IMR-90 (cell line): ENCODE results near the gene TRIM71.

Experiments used
- BHLHE40 ChIP-seq: fragments of 150-350 bp; IDR thresholded peaks from 2 replicates; pipeline ENCODE4 v1.6.1; 2016; ENCODE audit warnings: mild to moderate bottlenecking, low read depth, low read length
- CEBPB ChIP-seq: IDR thresholded peaks from 2 replicates; pipeline ENCODE4 v1.6.1; 2012; ENCODE audit warnings: low read depth, low read length, improper control_type of control experiment
- CHD1 ChIP-seq: IDR thresholded peaks from 2 replicates; pipeline ENCODE4 v1.6.1; 2012; ENCODE audit warnings: low read depth, low read length, improper control_type of control experiment
- MAFK ChIP-seq: IDR thresholded peaks from 2 replicates; pipeline ENCODE4 v1.6.1; 2012; ENCODE audit warnings: low read depth, low read length, improper control_type of control experiment
- POLR2A ChIP-seq: IDR thresholded peaks from 2 replicates; pipeline ENCODE4 v1.6.1; 2012; ENCODE audit warnings: mild to moderate bottlenecking, low read depth, low read length
- USF2 ChIP-seq: fragments of 150-350 bp; IDR thresholded peaks from 2 replicates; pipeline ENCODE4 v1.6.1; 2017; ENCODE audit warnings: mild to moderate bottlenecking, antibody characterized with exemption, low read length, low read depth
- TF ChIP-seq, protein P1 (sequence below): conservative IDR thresholded peaks from 2 replicates; pipeline ENCODE4 v1.5.1; 2012; ENCODE audit warnings: mild to moderate bottlenecking, low read depth, low read length, improper control_type of control experiment

- TF ChIP-seq, protein P1, sequence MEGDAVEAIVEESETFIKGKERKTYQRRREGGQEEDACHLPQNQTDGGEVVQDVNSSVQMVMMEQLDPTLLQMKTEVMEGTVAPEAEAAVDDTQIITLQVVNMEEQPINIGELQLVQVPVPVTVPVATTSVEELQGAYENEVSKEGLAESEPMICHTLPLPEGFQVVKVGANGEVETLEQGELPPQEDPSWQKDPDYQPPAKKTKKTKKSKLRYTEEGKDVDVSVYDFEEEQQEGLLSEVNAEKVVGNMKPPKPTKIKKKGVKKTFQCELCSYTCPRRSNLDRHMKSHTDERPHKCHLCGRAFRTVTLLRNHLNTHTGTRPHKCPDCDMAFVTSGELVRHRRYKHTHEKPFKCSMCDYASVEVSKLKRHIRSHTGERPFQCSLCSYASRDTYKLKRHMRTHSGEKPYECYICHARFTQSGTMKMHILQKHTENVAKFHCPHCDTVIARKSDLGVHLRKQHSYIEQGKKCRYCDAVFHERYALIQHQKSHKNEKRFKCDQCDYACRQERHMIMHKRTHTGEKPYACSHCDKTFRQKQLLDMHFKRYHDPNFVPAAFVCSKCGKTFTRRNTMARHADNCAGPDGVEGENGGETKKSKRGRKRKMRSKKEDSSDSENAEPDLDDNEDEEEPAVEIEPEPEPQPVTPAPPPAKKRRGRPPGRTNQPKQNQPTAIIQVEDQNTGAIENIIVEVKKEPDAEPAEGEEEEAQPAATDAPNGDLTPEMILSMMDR, result no peak
- TF ChIP-seq POLR2A (no peak), USF2 (no peak), CEBPB (no peak), CHD1 (no peak), BHLHE40 (no peak), MAFK (no peak)
Observed at GRCh38 chr3:32814361-32814760, 3.4 kb upstream of the TRIM71 start.
